GM12878 (cell line): ENCODE data around the gene NPLOC4. TPM values are rescaled to one million over a fixed set of nuclear protein-coding genes. Genes with fewer than 3 reads are reported as not detected.

Source experiments
- ATAC-seq: fragments of 200-7000 bp; cut with Tn5 transposase; 3 replicates; pipeline ENCODE4 v1.9.1; 2020; ENCODE audit warnings: mild to moderate bottlenecking, moderate library complexity
- BruUV-seq: library from RNA; stranded (reverse); fragments of 400-500 nt; replicated peaks from 2 replicates; lab custom pipeline; 2021; lab: Mats Ljungman, UMichigan
- CTCF ChIA-PET: fragments of 300-600 bp; sonication (Branson Sonifier 250); formaldehyde crosslinking; extraction: SDS; loops from one replicate; lab custom pipeline; 2021; ENCODE audit warnings: inconsistent platforms; lab: Yijun Ruan, JAX
- POLR2A ChIA-PET: fragments of 350-600 bp; formaldehyde crosslinking; extraction: SDS; loops from one replicate; lab custom pipeline; 2021; ENCODE audit warnings: inconsistent platforms; lab: Charles Lee
- RAD21 ChIA-PET: fragments of 300-600 bp; sonication (Branson Sonifier 250); formaldehyde crosslinking; loops from one replicate; lab custom pipeline; 2023; ENCODE audit warnings: antibody characterized with exemption; ENCODE audit not compliant: unreplicated experiment; lab: Charles Lee
- SMC1A ChIA-PET: fragments of 300-600 bp; sonication (Branson Sonifier 250); formaldehyde crosslinking; loops from one replicate; lab custom pipeline; 2023; ENCODE audit not compliant: unreplicated experiment, uncharacterized antibody; lab: Charles Lee
- DNase-seq: peaks from one replicate; pipeline ENCODE4 v3.0.0-alpha.2; 2011; ENCODE audit warnings: low read depth, low spot score
- FAIRE-seq: peaks from 3 replicates; lab custom pipeline; 2011; peaks lifted over from hg19 to GRCh38; lab: Jason Lieb, UNC
- H2AFZ ChIP-seq: 2 replicates; pipeline ENCODE4 v1.6.0; 2011; ENCODE audit warnings: low read depth, low read length, control low read depth; ENCODE audit not compliant: control insufficient read depth
- H3K27ac ChIP-seq: 2 replicates; pipeline ENCODE4 v1.5.1; 2011; ENCODE audit warnings: control low read depth; ENCODE audit not compliant: control insufficient read depth, insufficient read depth
- H3K27me3 ChIP-seq, 2 experiments: replicated peaks in 1 of 2; 2 replicates each; pipeline versions ENCODE4 v1.6.0 to v1.6.1; 2011; ENCODE audit warnings: low read length in 1 of 2; ENCODE audit not compliant: control insufficient read depth in 2 of 2, insufficient read depth in 2 of 2
- H3K36me3 ChIP-seq, 2 experiments: 2 replicates each; pipeline ENCODE4 v1.5.1; 2011; ENCODE audit warnings: low read length in 1 of 2; ENCODE audit not compliant: control insufficient read depth in 2 of 2, insufficient read depth in 2 of 2
- H3K4me1 ChIP-seq: 2 replicates; pipeline ENCODE4 v1.6.1; 2011; ENCODE audit warnings: mild to moderate bottlenecking, low read length, moderate library complexity, mixed read lengths; ENCODE audit not compliant: control insufficient read depth, insufficient read depth
- H3K4me2 ChIP-seq: 2 replicates; pipeline ENCODE4 v1.6.0; 2011; ENCODE audit warnings: control low read depth; ENCODE audit not compliant: control insufficient read depth, insufficient read depth
- H3K4me3 ChIP-seq: fragments of 200-600 bp; sonication (generic); 2 replicates; pipeline ENCODE4 v1.5.1; 2016
- H3K79me2 ChIP-seq: 2 replicates; pipeline ENCODE4 v1.6.0; 2011; ENCODE audit warnings: low read length; ENCODE audit not compliant: control insufficient read depth, insufficient read depth
- H3K9ac ChIP-seq: 2 replicates; pipeline ENCODE4 v1.8.0; 2011; ENCODE audit warnings: low read length, control low read depth, mixed read lengths; ENCODE audit not compliant: control insufficient read depth, insufficient read depth
- H3K9me3 ChIP-seq: replicated peaks from 3 replicates; pipeline ENCODE4 v1.5.1; 2011; ENCODE audit warnings: mild to moderate bottlenecking, low read length; ENCODE audit not compliant: control insufficient read depth, insufficient read depth
- H4K20me1 ChIP-seq: 2 replicates; pipeline ENCODE4 v1.6.0; 2011; ENCODE audit not compliant: control insufficient read depth, insufficient read depth
- ATF2 ChIP-seq: IDR thresholded peaks from 2 replicates; pipeline ENCODE4 v1.6.1; 2012; ENCODE audit warnings: low read length, inconsistent platforms
- ATF7 ChIP-seq: fragments of 450-650 bp; IDR thresholded peaks from 2 replicates; pipeline ENCODE4 v1.6.1; 2016; ENCODE audit warnings: low read depth, mild to moderate bottlenecking
- NBN ChIP-seq: fragments of 450-650 bp; IDR thresholded peaks from 2 replicates; pipeline ENCODE4 v1.6.1; 2016
- PRDM15 ChIP-seq: fragments of 450-650 bp; formaldehyde crosslinking; IDR thresholded peaks from 2 replicates; pipeline ENCODE4 v1.4.0; 2020; ENCODE audit warnings: mild to moderate bottlenecking, moderate library complexity
- RUNX3 ChIP-seq: IDR thresholded peaks from 2 replicates; pipeline ENCODE4 v1.6.1; 2012; ENCODE audit warnings: low read length, inconsistent platforms
- TCF3 ChIP-seq: IDR thresholded peaks from 2 replicates; pipeline ENCODE4 v1.6.1; 2012; ENCODE audit warnings: low read depth, mild to moderate bottlenecking, low read length, borderline replicate concordance; ENCODE audit not compliant: insufficient read depth
- WRNIP1 ChIP-seq: IDR thresholded peaks from 2 replicates; pipeline ENCODE4 v1.6.1; 2011; ENCODE audit warnings: low read depth, low read length, improper control_type of control experiment, borderline replicate concordance
- ZNF384 ChIP-seq: IDR thresholded peaks from 2 replicates; pipeline ENCODE4 v1.6.1; 2012; ENCODE audit warnings: low read depth, mild to moderate bottlenecking, low read length, improper control_type of control experiment, borderline replicate concordance
- ZNF622 ChIP-seq: fragments of 450-650 bp; IDR thresholded peaks from 2 replicates; pipeline ENCODE4 v1.6.1; 2017; ENCODE audit warnings: mild to moderate bottlenecking, inconsistent platforms
- WGBS: methylation state at CpG from one replicate; pipeline ENCODE4 v1.1.6; 2016; ENCODE audit warnings: low lambda C conversion rate; ENCODE audit not compliant: insufficient replicate concordance, insufficient coverage; ENCODE audit errors: missing lambda C conversion rate; 5-methylcytosine and 5-hydroxymethylcytosine counted together
- in situ Hi-C: fragments of 300-500 bp; cut with MboI; formaldehyde crosslinking; loops from 9 replicates; pipeline ENCODE4 v1.14.3; 2018; ENCODE audit warnings: mixed read lengths
- intact Hi-C: fragments of 100-400 bp; cut with micrococcal nuclease; formaldehyde crosslinking; loops from one replicate; pipeline ENCODE4 v1.14.2; 2022; ENCODE audit not compliant: unreplicated experiment
- polyA plus RNA-seq, 11 experiments: library from polyadenylated mRNA; depleted of rRNA in 4 of 11; unstranded in 6 of 11; stranded (reverse) in 5 of 11; fragments of >200 nt; fragmentation: Nextera tagmentation in 4 of 11; fragmentation: Illumina TruSeq in 1 of 11; extraction: Ambion mirVana in 4 of 11; extraction: Trizol in 1 of 11; gene quantifications; 1 replicate in 1 of 11; 2 replicates in 10 of 11; pipeline versions ENCODE4 v1.2.1 to v1.2.3, GENCODE V29; 2011 to 2016; ENCODE audit warnings: inconsistent platforms in 2 of 11, missing spikeins in 2 of 11, low read depth in 1 of 11
- total RNA-seq, 4 experiments: library from RNA; depleted of rRNA in 3 of 4; stranded (reverse); fragments of >200 nt in 3 of 4; fragmentation: Illumina TruSeq in 1 of 4; extraction: Trizol in 1 of 4; gene quantifications; 2 replicates each; pipeline versions ENCODE4 v1.2.1 to v1.2.3, GENCODE V29; 2013 to 2021

Gene NPLOC4
- total and polyA plus RNA-seq, 10 of the 15 experiments (the other 5 are each of a cell fraction or from before 2014, with no cell fraction given): 1.5 to 83.7 (median 45.8) TPM

GRCh38 chr17:81608082-81608481, 28.8 kb downstream of the NPLOC4 start (continued):
- TF ChIP-seq ATF2 (no peak), WRNIP1 (no peak)

GRCh38 chr17:81607431-81607830, 29.5 kb downstream of the NPLOC4 start:
- H3K9me3 ChIP-seq: no peaks in the 10 kb centered on the region
- no peaks in the 10 kb centered on the region for H3K27me3 ChIP-seq
- ChIA-PET POLR2A (interaction anchor here (0.6 to 1.1 kb wide), 3 partner anchors 10 to 530 kb away, joined by 3 read pairs; no protein-coding TSS in a partner anchor), RAD21 (interaction anchor here (1.0 kb wide), 1 partner anchor 123 kb away, joined by 3 read pairs; no protein-coding TSS in a partner anchor), SMC1A (no interaction called here), CTCF (interaction anchor here (0.6 to 1.8 kb wide), 5 partner anchors 9 to 316 kb away, joined by 3 to 5 read pairs (median 3); no protein-coding TSS in a partner anchor)
- H3K27ac ChIP-seq: no peak overlapping the region
- in situ Hi-C loops (no loop called here), intact Hi-C loops (no loop called here)
- no peaks in the 10 kb centered on the region for H4K20me1 ChIP-seq
- no peaks in the 10 kb centered on the region for H3K4me1 ChIP-seq
- no peak overlapping the region for H3K4me3 ChIP-seq
- no peak overlapping the region for H3K4me2 ChIP-seq
- DNase-seq (no peak), FAIRE-seq (no peak), ATAC-seq (no peak)
- H3K9ac ChIP-seq: no peak overlapping the region
- TF ChIP-seq PRDM15 (CRISPR knock-in tag): no peak
- no peak for TF ChIP-seq NBN
- no peak for TF ChIP-seq RUNX3
- TF ChIP-seq TCF3: no peak
- TF ChIP-seq ATF7: no peak
- TF ChIP-seq ZNF622: no peak
- TF ChIP-seq ZNF384: no peak
- H2AFZ ChIP-seq: no peak overlapping the region
- H3K36me3 ChIP-seq: peaks cover 29 to 42% of the 10 kb centered on the region in 2 experiments
- WGBS: 75% methylated on average over 6 of the region's 6 CpGs
- BruUV-seq: no TSS peak
- H3K79me2 ChIP-seq: no peaks in the 10 kb centered on the region
